ENCODE measurements around the gene BATF3. TPM values are rescaled to one million over a fixed set of nuclear protein-coding genes. Genes with fewer than 3 reads are reported as not detected.

The BATF3 gene
- polyA plus RNA-seq, 1 of the 3 experiments (the other 2 are of a cell fraction) = 0.76 TPM

Other genes with a start within 250 kb of the BATF3 start
- 29.7 TPM in 2 replicates for gene ATF3, start 91.1 kb downstream of the BATF3 start, polyA plus RNA-seq (2012; rRNA removed)
- gene NSL1, start 91.9 kb upstream of the BATF3 start, polyA plus RNA-seq (2012; rRNA removed) = 17.8 and 22.5 TPM in 2 replicates
- 5.2 and 6.6 TPM in 2 replicates for gene TATDN3, start 92.1 kb upstream of the BATF3 start, polyA plus RNA-seq (2012; rRNA removed)
- 0.24 TPM in 1 of 2 replicates, not detected in the other for gene SPATA45, start 147.8 kb upstream of the BATF3 start, polyA plus RNA-seq (2012; rRNA removed)
- gene FLVCR1, start 158.4 kb upstream of the BATF3 start, polyA plus RNA-seq (2012; rRNA removed) = 1.7 and 2.5 TPM in 2 replicates